ENCODE results near the gene FAM241A. TPM values are rescaled to one million over a fixed set of nuclear protein-coding genes. Genes with fewer than 3 reads are reported as not detected.

The FAM241A gene
- total RNA-seq, 2 experiments from 2014 or later: 4.1 to 4.5 TPM

GRCh38 chr4:112190684-112191083 lies 45.4 kb downstream of the FAM241A start:
- Mint-ChIP-seq H3K4me1 (ENCODE audit: low read depth) (no peaks in the 10 kb centered on the region), H3K36me3 (ENCODE audit: low read depth) (peaks cover 32% of the 10 kb centered on the region), H3K4me3 (no peak overlapping the region), H3K27ac (no peak overlapping the region), H3K9me3 (no peaks in the 10 kb centered on the region), H3K27me3 (no peaks in the 10 kb centered on the region)
- POLR2A ChIA-PET: interaction anchor here (0.9 kb wide), 1 partner anchor 8 kb away, joined by 3 read pairs; no protein-coding TSS in a partner anchor
- no peak for ATAC-seq
- CTCF ChIA-PET: no interaction called here
- DNase-seq: no peak
- intact Hi-C loops (cut with micrococcal nuclease): no loop called here
- no peak for TF ChIP-seq CTCF (IDR thresholded peaks at IDR 0.05)

GRCh38 chr4:112196461-112196860 lies 51.2 kb downstream of the FAM241A start:
- ChIA-PET POLR2A (interaction anchor here (0.6 kb wide), 1 partner anchor 77 kb away, joined by 3 read pairs; no protein-coding TSS in a partner anchor), CTCF (interaction anchor here (0.7 to 2.1 kb wide), 2 partner anchors 21 to 70 kb away, joined by 3 to 5 read pairs; no protein-coding TSS in a partner anchor)
- intact Hi-C loops (cut with micrococcal nuclease): loop anchor here (5.0 kb wide), 1 partner anchor 49 kb away; the partner anchor contains the start of gene FAM241A
- Mint-ChIP-seq H3K4me3 (no peak overlapping the region), H3K4me1 (ENCODE audit: low read depth) (peaks cover 19% of the 10 kb centered on the region), H3K36me3 (ENCODE audit: low read depth) (peaks cover 5% of the 10 kb centered on the region), H3K27ac (no peak overlapping the region), H3K27me3 (no peaks in the 10 kb centered on the region), H3K9me3 (no peaks in the 10 kb centered on the region)
- ATAC-seq (no peak), DNase-seq (no peak)
- TF ChIP-seq CTCF (IDR thresholded peaks at IDR 0.05): no peak

- CTCF ChIA-PET: interaction anchor here (0.9 to 1.5 kb wide), 2 partner anchors 9 to 34 kb away, joined by 3 read pairs; no protein-coding TSS in a partner anchor
Measured at GRCh38 chr4:112199041-112199440, 53.8 kb downstream of the FAM241A start.

GRCh38 chr4:112201915-112202505 lies 56.8 kb downstream of the FAM241A start:
- ChIA-PET POLR2A (no interaction called here), CTCF (interaction anchor here (1.0 to 1.4 kb wide), 4 partner anchors 12 to 102 kb away, joined by 3 to 4 read pairs (median 3); no protein-coding TSS in a partner anchor)
- no peak for DNase-seq
- H3K27me3 Mint-ChIP-seq: no peaks in the 10 kb centered on the region
- no peak for ATAC-seq
- H3K27ac Mint-ChIP-seq: no peak overlapping the region
- H3K4me1 Mint-ChIP-seq (ENCODE audit: low read depth): peaks cover 23% of the 10 kb centered on the region
- no peaks in the 10 kb centered on the region for H3K36me3 Mint-ChIP-seq (ENCODE audit: low read depth)
- intact Hi-C loops (cut with micrococcal nuclease): no loop called here
- H3K9me3 Mint-ChIP-seq: no peaks in the 10 kb centered on the region
- no peak overlapping the region for H3K4me3 Mint-ChIP-seq
- no peak for TF ChIP-seq CTCF (IDR thresholded peaks at IDR 0.05)

More at GRCh38 chr4:112199041-112199440, 53.8 kb downstream of the FAM241A start:
- intact Hi-C loops (cut with micrococcal nuclease): loop anchor here (5.0 kb wide), 1 partner anchor 52 kb away; the partner anchor contains the start of gene FAM241A
- Mint-ChIP-seq H3K27ac (no peak overlapping the region), H3K27me3 (no peaks in the 10 kb centered on the region), H3K36me3 (ENCODE audit: low read depth) (peaks cover 1% of the 10 kb centered on the region), H3K9me3 (no peaks in the 10 kb centered on the region), H3K4me1 (ENCODE audit: low read depth) (peaks cover 23% of the 10 kb centered on the region), H3K4me3 (no peak overlapping the region)
- ATAC-seq: peak; percentile 23
- TF ChIP-seq CTCF (IDR thresholded peaks at IDR 0.05): no peak
- no peak for DNase-seq
- POLR2A ChIA-PET: no interaction called here

- Mint-ChIP-seq H3K36me3 (ENCODE audit: low read depth) (no peaks in the 10 kb centered on the region), H3K27ac (no peak overlapping the region)
- CTCF ChIA-PET: interaction anchor here (1.3 kb wide), 2 partner anchors 9 to 104 kb away, joined by 3 to 5 read pairs; no protein-coding TSS in a partner anchor
Measured at GRCh38 chr4:112203593-112203992, 58.3 kb downstream of the FAM241A start.

More at GRCh38 chr4:112203593-112203992, 58.3 kb downstream of the FAM241A start:
- Mint-ChIP-seq H3K9me3 (no peaks in the 10 kb centered on the region), H3K4me3 (no peak overlapping the region), H3K4me1 (ENCODE audit: low read depth) (peaks cover 23% of the 10 kb centered on the region), H3K27me3 (no peaks in the 10 kb centered on the region)
- TF ChIP-seq CTCF (IDR thresholded peaks at IDR 0.05): no peak
- intact Hi-C loops (cut with micrococcal nuclease): no loop called here
- POLR2A ChIA-PET: no interaction called here
- ATAC-seq (no peak), DNase-seq (no peak)
